Peyer's patch (tissue), 4 donors: ENCODE results near the gene PHLDA3.

Experiments used
- POLR2A ChIP-seq, 2 donors: fragments of 450-650 bp; IDR thresholded peaks; one replicate each; pipeline ENCODE4 v1.5.1; 2017; ENCODE audit warnings: antibody characterized with exemption in 2 of 2, mild to moderate bottlenecking in 2 of 2, moderate library complexity in 2 of 2
- TF ChIP-seq, protein P1 (sequence below), 6 experiments: fragments of 450-650 bp in 4 of 6; fragments of 200-600 bp in 2 of 6; sonication (generic) in 1 of 6; IDR thresholded peaks; one replicate each; pipeline ENCODE4 v1.5.1; 2017 to 2019; ENCODE audit warnings: antibody characterized with exemption in 6 of 6, mild to moderate bottlenecking in 3 of 6, moderate library complexity in 1 of 6

DNA sequence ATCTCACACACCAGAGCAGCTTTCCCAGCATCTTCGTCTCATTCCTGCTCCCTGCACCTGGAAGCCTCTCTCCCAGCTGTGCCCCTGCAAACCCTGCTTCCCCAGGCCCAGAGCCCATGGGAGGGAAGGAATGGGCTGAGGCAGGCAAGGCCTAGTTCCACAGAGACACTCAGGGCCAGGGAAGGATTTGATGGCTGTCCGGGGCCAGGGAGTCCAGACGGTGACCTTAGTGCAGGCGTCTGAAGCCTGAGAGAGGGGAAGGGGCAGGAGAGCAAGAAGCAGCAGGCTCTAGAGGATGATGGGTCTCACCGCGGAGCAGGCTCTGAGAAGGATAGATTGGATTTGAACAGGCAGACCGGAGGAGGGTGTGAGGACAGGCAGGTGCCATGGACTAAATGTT is 25.2 kb downstream of the PHLDA3 start:
- no peak for TF ChIP-seq POLR2A (IDR thresholded peaks at IDR 0.05)
- TF ChIP-seq, protein P1, sequence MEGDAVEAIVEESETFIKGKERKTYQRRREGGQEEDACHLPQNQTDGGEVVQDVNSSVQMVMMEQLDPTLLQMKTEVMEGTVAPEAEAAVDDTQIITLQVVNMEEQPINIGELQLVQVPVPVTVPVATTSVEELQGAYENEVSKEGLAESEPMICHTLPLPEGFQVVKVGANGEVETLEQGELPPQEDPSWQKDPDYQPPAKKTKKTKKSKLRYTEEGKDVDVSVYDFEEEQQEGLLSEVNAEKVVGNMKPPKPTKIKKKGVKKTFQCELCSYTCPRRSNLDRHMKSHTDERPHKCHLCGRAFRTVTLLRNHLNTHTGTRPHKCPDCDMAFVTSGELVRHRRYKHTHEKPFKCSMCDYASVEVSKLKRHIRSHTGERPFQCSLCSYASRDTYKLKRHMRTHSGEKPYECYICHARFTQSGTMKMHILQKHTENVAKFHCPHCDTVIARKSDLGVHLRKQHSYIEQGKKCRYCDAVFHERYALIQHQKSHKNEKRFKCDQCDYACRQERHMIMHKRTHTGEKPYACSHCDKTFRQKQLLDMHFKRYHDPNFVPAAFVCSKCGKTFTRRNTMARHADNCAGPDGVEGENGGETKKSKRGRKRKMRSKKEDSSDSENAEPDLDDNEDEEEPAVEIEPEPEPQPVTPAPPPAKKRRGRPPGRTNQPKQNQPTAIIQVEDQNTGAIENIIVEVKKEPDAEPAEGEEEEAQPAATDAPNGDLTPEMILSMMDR (IDR thresholded peaks at IDR 0.05), result no peak
